CD4-positive, alpha-beta T cell (primary cell): ENCODE measurements around the gene RALGPS1. TPM values are rescaled to one million over a fixed set of nuclear protein-coding genes. Genes with fewer than 3 reads are reported as not detected.

ENCODE experiments used
- ATAC-seq: fragments of 200-7000 bp; cut with Tn5 transposase; one replicate; pipeline ENCODE4 v1.10.0; 2022; ENCODE audit warnings: mild to moderate bottlenecking; ENCODE audit not compliant: poor library complexity
- CTCF ChIA-PET: fragments of 350-600 bp; sonication (Branson Sonifier 250); formaldehyde crosslinking; loops from one replicate; lab custom pipeline; 2021; ENCODE audit warnings: antibody characterized with exemption, inconsistent platforms; lab: Charles Lee
- POLR2A ChIA-PET: fragments of 350-600 bp; sonication (Branson Sonifier 250); formaldehyde crosslinking; loops from one replicate; lab custom pipeline; 2021; ENCODE audit warnings: antibody characterized with exemption, inconsistent platforms; lab: Charles Lee
- DNase-seq, 14 experiments: peaks; one replicate each; pipeline ENCODE4 v3.0.0-alpha.2; 2013 to 2020; ENCODE audit warnings: mixed read lengths in 2 of 14
- H3K27ac ChIP-seq, 2 donors: one replicate each; pipeline versions ENCODE4 v1.5.1 to v1.7.0; 2013; ENCODE audit warnings: low read length in 2 of 2, low read depth in 1 of 2, mild to moderate bottlenecking in 1 of 2
- H3K27me3 ChIP-seq, 2 experiments: 1 replicate in 1 of 2; 2 replicates in 1 of 2; pipeline versions ENCODE4 v1.6.1 to v1.7.0; 2013; ENCODE audit warnings: low read length in 2 of 2, control low read depth in 1 of 2, mild to moderate bottlenecking in 1 of 2, moderate library complexity in 1 of 2; ENCODE audit not compliant: insufficient read depth in 2 of 2, control insufficient read depth in 1 of 2
- H3K36me3 ChIP-seq: one replicate; pipeline ENCODE4 v1.6.1; 2013; ENCODE audit warnings: low read length, control low read depth; ENCODE audit not compliant: insufficient read depth
- H3K4me1 ChIP-seq: one replicate; pipeline ENCODE4 v1.6.1; 2013; ENCODE audit warnings: low read length, control low read depth; ENCODE audit not compliant: insufficient read depth
- H3K4me3 ChIP-seq: one replicate; pipeline ENCODE4 v1.5.1; 2013; ENCODE audit warnings: mild to moderate bottlenecking, low read length, moderate library complexity
- H3K9me3 ChIP-seq, 2 experiments: 1 replicate in 1 of 2; 2 replicates in 1 of 2; pipeline versions ENCODE4 v1.6.1 to v1.7.0; 2013; ENCODE audit warnings: low read length in 2 of 2, mild to moderate bottlenecking in 2 of 2, control low read depth in 1 of 2, moderate library complexity in 1 of 2; ENCODE audit not compliant: control insufficient read depth in 1 of 2, insufficient read depth in 1 of 2
- H3K27ac Mint-ChIP-seq: one replicate; pipeline ENCODE4 v1.8.0; 2020; ENCODE audit warnings: mixed read lengths
- H3K27me3 Mint-ChIP-seq: one replicate; pipeline ENCODE4 v1.8.0; 2021; ENCODE audit warnings: mixed read lengths
- H3K36me3 Mint-ChIP-seq: one replicate; pipeline ENCODE4 v1.8.0; 2021; ENCODE audit warnings: low read depth, mixed read lengths
- H3K4me1 Mint-ChIP-seq: one replicate; pipeline ENCODE4 v1.8.0; 2021; ENCODE audit warnings: low read depth, mixed read lengths
- H3K4me3 Mint-ChIP-seq: one replicate; pipeline ENCODE4 v1.8.0; 2020; ENCODE audit warnings: mild to moderate bottlenecking, mixed read lengths
- H3K9me3 Mint-ChIP-seq: one replicate; pipeline ENCODE4 v1.8.0; 2020; ENCODE audit warnings: mixed read lengths
- intact Hi-C, 2 experiments: fragments of 100-400 bp; cut with DNase I in 1 of 2; cut with micrococcal nuclease in 1 of 2; formaldehyde crosslinking; loops; one replicate each; pipeline versions ENCODE4 v1.15.1 to v1.9.0; 2023 to 2025; cut with DNase I, micrococcal nuclease
- total RNA-seq, 174 experiments: library from RNA in 2 of 174; stranded (reverse) in 2 of 174; gene quantifications; one replicate each; pipeline ENCODE4 v1.2.3 and lab custom pipeline; 2021 to 2026
- TF ChIP-seq, protein P1 (sequence below): fragments of 200-600 bp; IDR thresholded peaks from one replicate; pipeline ENCODE4 v1.8.0; 2022; ENCODE audit warnings: antibody characterized with exemption, mild to moderate bottlenecking

The RALGPS1 gene
- total RNA-seq, 2 experiments from 2014 or later: 5.8 to 6.3 TPM

DNA sequence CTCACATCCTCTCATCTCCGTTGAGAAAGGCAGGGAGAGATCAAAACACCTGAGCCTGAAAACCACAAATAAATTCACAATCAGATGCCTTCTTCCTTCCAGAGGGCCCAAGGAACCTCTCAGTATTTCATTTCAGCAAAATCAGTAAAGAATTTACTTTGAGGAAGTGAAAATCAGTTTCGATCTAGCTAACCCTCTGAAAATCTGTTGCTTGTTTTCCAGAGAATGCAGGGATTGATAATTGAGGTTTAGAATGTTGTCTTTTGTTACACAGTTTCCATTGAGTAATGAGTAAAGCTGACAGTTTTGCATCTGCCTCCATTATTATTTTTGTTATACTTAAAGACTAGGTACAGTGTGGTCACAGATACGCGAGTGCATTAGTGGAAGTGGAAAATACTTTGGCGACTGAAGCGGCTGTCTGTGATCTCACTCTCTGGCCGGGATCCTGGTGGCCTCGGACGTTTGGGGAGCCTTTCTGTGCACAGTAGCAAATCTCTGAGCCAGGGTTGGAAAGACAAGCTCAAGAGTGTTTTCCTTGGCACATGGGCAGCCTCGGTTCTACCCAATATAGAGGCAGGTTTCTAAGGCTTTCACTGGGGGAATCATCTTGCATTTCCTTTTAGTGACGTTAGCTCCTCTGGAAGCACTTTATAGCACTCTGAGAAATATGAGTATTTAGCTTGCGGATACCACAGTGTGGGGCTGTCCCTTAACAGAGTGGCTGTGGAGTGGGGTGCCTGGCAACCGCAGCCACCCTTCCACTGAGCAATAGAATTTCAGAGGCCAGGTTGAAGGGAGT is 240.0 kb downstream of the RALGPS1 start:
- Mint-ChIP-seq H3K4me1 (peaks cover 15% of the 10 kb centered on the region), H3K36me3 (no peaks in the 10 kb centered on the region), H3K27me3 (peaks cover 4% of the 10 kb centered on the region), H3K4me3 (peak overlapping the region; percentile 25), H3K9me3 (no peaks in the 10 kb centered on the region), H3K27ac (no peak overlapping the region)
- peaks cover 13% of the 10 kb centered on the region for H3K4me1 ChIP-seq
- DNase-seq (peak in 1 of 14 experiments; percentile 11), ATAC-seq (peak; percentile 62)
- H3K27me3 ChIP-seq: no peaks in the 10 kb centered on the region
- ChIA-PET CTCF (interaction anchor here (1.5 kb wide), 1 partner anchor 36 kb away, joined by 3 read pairs; no protein-coding TSS in a partner anchor), POLR2A (interaction anchor here (1.0 kb wide), 1 partner anchor 25 kb away, joined by 3 read pairs; no protein-coding TSS in a partner anchor)
- H3K27ac ChIP-seq: no peak overlapping the region
- H3K4me3 ChIP-seq: no peak overlapping the region
- TF ChIP-seq, protein P1, sequence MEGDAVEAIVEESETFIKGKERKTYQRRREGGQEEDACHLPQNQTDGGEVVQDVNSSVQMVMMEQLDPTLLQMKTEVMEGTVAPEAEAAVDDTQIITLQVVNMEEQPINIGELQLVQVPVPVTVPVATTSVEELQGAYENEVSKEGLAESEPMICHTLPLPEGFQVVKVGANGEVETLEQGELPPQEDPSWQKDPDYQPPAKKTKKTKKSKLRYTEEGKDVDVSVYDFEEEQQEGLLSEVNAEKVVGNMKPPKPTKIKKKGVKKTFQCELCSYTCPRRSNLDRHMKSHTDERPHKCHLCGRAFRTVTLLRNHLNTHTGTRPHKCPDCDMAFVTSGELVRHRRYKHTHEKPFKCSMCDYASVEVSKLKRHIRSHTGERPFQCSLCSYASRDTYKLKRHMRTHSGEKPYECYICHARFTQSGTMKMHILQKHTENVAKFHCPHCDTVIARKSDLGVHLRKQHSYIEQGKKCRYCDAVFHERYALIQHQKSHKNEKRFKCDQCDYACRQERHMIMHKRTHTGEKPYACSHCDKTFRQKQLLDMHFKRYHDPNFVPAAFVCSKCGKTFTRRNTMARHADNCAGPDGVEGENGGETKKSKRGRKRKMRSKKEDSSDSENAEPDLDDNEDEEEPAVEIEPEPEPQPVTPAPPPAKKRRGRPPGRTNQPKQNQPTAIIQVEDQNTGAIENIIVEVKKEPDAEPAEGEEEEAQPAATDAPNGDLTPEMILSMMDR: no peak
- no peaks in the 10 kb centered on the region for H3K36me3 ChIP-seq
- no peaks in the 10 kb centered on the region for H3K9me3 ChIP-seq
- intact Hi-C loops: no loop called here

GRCh38 chr9:127155314-127155960 is 240.9 kb downstream of the RALGPS1 start:
- Histone ChIP-seq H3K4me1 (peaks cover 13% of the 10 kb centered on the region), H3K27ac (no peak overlapping the region), H3K36me3 (no peaks in the 10 kb centered on the region), H3K9me3 (no peaks in the 10 kb centered on the region), H3K27me3 (no peaks in the 10 kb centered on the region), H3K4me3 (no peak overlapping the region)
- Mint-ChIP-seq H3K9me3 (no peaks in the 10 kb centered on the region), H3K4me1 (peaks cover 15% of the 10 kb centered on the region), H3K4me3 (no peak overlapping the region), H3K36me3 (no peaks in the 10 kb centered on the region), H3K27ac (no peak overlapping the region), H3K27me3 (peaks cover 4% of the 10 kb centered on the region)
- intact Hi-C loops: no loop called here
- TF ChIP-seq, protein P1: no peak
- ChIA-PET CTCF (interaction anchor here (1.5 kb wide), 1 partner anchor 35 kb away, joined by 3 read pairs; no protein-coding TSS in a partner anchor), POLR2A (no interaction called here)
- DNase-seq (no peak), ATAC-seq (no peak)

GRCh38 chr9:127158786-127159324 is 244.3 kb downstream of the RALGPS1 start:
- intact Hi-C loops: no loop called here
- no peaks in the 10 kb centered on the region for H3K9me3 Mint-ChIP-seq

More at GRCh38 chr9:127158786-127159324, 244.3 kb downstream of the RALGPS1 start:
- no peak for ATAC-seq
- H3K4me1 ChIP-seq: peaks cover 13% of the 10 kb centered on the region
- POLR2A ChIA-PET: no interaction called here
- Mint-ChIP-seq H3K36me3 (no peaks in the 10 kb centered on the region), H3K27ac (no peak overlapping the region), H3K4me3 (no peak overlapping the region), H3K27me3 (no peaks in the 10 kb centered on the region), H3K4me1 (peaks cover 34% of the 10 kb centered on the region)
- H3K4me3 ChIP-seq: no peak overlapping the region
- TF ChIP-seq, protein P1: no peak
- H3K27me3 ChIP-seq: no peaks in the 10 kb centered on the region
- DNase-seq: no peak
- H3K9me3 ChIP-seq: no peaks in the 10 kb centered on the region
- CTCF ChIA-PET: no interaction called here
- H3K27ac ChIP-seq: no peak overlapping the region
- H3K36me3 ChIP-seq: no peaks in the 10 kb centered on the region
